Measurements from ENCODE around the gene ACR.

GRCh38 chr22:50694766-50695420 is 43.1 kb upstream of the ACR start:
- no peak for TF ChIP-seq CTCF (conservative IDR thresholded peaks at IDR 0.05; ENCODE audit: low read depth, low read length)
- TF ChIP-seq POLR2A (IDR thresholded peaks at IDR 0.05; ENCODE audit: low read depth, low read length): no peak
- TF ChIP-seq USF2 (IDR thresholded peaks at IDR 0.05; ENCODE audit: low read depth, low read length): no peak
- TF ChIP-seq MAFK (IDR thresholded peaks at IDR 0.05; ENCODE audit: low read depth, low read length): no peak
- no peak for TF ChIP-seq RAD21 (IDR thresholded peaks at IDR 0.05; ENCODE audit: low read length)
- TF ChIP-seq MXI1 (IDR thresholded peaks at IDR 0.05; ENCODE audit: borderline replicate concordance, low read depth, low read length): no peak
- no peak for TF ChIP-seq RCOR1 (IDR thresholded peaks at IDR 0.05; ENCODE audit: insufficient replicate concordance, low read length)
- no peak for TF ChIP-seq SMC3 (IDR thresholded peaks at IDR 0.05; ENCODE audit: low read depth, low read length)
- no peak for TF ChIP-seq BHLHE40 (IDR thresholded peaks at IDR 0.05; ENCODE audit: low read depth, low read length)

Data from IMR-90 (cell line).